ENCODE data around the gene AMBRA1.

The AMBRA1 gene, protein sequence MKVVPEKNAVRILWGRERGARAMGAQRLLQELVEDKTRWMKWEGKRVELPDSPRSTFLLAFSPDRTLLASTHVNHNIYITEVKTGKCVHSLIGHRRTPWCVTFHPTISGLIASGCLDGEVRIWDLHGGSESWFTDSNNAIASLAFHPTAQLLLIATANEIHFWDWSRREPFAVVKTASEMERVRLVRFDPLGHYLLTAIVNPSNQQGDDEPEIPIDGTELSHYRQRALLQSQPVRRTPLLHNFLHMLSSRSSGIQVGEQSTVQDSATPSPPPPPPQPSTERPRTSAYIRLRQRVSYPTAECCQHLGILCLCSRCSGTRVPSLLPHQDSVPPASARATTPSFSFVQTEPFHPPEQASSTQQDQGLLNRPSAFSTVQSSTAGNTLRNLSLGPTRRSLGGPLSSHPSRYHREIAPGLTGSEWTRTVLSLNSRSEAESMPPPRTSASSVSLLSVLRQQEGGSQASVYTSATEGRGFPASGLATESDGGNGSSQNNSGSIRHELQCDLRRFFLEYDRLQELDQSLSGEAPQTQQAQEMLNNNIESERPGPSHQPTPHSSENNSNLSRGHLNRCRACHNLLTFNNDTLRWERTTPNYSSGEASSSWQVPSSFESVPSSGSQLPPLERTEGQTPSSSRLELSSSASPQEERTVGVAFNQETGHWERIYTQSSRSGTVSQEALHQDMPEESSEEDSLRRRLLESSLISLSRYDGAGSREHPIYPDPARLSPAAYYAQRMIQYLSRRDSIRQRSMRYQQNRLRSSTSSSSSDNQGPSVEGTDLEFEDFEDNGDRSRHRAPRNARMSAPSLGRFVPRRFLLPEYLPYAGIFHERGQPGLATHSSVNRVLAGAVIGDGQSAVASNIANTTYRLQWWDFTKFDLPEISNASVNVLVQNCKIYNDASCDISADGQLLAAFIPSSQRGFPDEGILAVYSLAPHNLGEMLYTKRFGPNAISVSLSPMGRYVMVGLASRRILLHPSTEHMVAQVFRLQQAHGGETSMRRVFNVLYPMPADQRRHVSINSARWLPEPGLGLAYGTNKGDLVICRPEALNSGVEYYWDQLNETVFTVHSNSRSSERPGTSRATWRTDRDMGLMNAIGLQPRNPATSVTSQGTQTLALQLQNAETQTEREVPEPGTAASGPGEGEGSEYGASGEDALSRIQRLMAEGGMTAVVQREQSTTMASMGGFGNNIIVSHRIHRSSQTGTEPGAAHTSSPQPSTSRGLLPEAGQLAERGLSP (N-terminal part only)

DNA sequence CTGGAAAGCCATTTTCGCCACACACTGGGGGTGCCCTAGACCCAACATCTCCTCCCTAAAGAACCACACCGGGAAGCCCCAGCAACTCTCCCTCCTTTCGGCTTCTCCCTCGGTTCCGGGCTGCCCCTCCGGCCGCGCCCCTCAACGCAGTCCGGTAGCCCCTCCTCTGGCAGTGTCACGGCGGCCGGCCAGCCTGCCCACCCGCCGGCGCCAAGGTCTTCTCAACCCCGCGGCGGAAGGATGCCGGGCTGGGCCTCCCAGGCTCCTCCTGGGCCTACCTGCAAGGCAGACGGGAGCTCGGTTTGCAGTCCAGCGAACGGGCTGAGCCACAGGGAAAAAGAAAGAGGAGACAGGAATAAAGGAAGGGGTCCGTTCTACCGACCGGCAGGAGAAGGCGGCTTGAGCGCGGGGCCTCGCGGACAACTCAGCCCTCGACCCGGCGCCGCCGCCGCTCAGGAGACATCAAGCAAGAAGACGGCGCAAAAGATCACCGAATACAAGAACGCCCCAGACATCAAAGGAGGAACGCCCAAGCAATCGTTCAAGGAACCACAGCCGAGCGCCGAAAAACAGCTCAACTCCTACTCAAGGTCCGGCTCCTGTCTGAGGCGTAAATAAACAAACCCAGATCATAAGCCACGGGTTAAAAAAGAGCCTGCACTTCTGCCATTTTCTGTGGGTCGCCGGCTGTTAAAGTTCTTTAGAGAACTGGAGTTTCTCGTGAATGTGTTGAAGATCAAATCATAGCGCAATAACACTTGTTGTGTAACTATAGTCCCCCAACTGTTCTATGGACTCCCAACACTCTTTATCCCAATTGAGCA lies at the start of gene AMBRA1:
Gene AMBRA1, minus strand, starts transcription at position 474 of the 824 bp plus-strand sequence. CDS start 45,643 bp downstream, outside the sequence.
- peak; percentile 68 for DNase-seq

DNA sequence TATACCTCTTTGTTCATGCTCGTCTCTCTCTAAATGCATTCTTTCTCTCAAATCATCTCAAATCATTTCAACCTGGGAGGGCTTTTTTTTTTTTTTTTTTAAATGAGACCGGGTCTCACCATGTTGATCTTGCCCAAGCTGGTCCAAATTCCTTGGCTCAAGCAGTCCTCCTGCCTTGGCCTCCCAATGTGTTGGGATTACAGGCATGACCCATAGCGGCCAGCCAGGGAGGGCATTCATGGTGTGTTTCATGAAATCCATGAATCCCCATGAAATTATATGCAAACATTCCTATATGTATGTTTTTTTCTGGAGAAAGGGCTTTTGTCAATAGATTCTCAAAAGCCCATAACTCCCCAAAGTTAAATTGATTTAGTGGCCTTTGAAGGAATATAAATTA lies 49.7 kb upstream of the AMBRA1 start:
- no peak for DNase-seq

DNA sequence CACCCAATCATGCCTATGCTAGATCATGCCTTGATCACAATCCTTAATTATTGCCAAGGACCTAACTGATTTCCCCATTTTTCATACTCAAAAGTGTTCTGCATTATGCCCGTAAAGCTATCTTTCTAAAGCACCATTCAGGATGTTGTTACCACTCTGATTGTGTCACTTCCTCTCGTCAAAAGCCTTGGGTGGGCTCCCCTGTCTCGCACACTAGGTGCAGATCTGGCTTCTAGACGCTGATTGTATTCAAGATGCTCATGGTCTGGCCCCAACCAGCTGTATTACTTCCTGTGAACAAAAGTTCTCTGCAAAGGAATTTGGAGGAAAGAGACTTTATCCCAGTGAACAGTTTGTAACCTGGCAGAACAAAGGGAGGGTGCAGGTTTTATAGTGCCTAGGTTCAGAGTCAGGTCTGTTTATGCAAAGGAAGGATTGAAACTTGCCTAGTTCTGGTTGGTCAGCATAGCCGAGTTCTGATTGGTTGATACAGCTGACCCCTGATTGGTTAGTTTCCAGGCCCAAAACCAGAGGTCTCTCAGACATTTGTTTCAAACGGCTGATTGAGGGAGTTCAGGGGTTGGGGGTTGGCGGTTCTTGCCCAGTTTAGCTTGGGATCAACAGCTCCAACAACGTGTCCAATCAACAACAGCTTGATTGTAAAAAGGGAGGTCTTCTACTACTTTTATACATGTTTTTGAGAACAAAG lies 49.0 kb upstream of the AMBRA1 start:
- no peak for DNase-seq

DNA sequence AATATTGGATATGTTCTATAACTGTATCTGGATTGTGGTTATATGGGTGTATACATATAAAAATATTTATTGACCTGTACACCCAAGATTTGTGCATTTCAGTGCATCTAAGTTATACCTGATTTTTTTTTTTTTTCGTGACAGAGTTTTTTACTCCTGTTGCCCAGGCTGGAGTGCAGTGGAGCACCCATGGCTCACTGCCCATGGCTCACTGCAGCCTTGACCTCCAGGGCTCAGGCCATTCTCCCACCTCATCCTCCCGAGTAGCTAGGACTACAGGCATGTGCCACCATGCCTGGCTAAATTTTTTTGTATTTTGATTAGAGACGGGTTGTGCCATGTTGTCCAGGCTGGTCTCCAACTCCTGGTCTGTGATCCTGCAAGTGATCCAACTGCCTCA lies 47.8 kb upstream of the AMBRA1 start:
- no peak for DNase-seq

DNA sequence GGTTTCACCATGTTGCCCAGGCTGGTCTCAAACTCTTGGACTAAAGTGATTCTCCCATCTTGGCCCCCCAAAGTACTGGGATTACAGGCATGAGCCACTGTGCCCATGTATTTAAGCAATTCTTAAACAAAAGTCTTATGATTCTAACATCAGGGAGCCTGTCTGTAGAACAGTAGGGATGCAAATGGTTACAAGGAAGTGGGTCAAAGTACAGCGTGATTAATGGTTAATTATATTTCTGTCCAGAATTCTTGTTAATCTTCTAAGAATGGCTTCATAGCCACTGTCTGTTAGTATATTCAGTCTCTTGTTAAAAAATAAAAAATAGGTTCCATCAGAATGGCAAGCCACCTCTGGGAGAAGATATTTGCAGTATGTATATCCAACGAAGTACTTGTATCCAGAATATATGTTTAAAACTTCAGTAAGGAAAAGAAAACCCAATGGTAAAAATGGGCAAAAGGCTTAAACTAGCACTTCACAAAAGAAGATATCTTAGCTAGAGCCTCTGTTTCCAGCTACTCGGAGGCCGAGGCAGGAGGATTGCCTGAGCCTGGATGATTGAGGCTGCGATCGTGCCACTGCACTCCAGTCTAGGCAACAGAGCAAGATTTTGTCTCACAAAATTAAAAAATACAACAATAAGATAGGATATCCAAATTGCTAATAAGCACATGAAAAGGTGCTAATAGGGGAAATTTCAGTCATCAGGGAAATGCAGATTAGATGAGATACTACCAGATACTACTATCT lies 46.4 kb upstream of the AMBRA1 start:
- DNase-seq: no peak

DNA sequence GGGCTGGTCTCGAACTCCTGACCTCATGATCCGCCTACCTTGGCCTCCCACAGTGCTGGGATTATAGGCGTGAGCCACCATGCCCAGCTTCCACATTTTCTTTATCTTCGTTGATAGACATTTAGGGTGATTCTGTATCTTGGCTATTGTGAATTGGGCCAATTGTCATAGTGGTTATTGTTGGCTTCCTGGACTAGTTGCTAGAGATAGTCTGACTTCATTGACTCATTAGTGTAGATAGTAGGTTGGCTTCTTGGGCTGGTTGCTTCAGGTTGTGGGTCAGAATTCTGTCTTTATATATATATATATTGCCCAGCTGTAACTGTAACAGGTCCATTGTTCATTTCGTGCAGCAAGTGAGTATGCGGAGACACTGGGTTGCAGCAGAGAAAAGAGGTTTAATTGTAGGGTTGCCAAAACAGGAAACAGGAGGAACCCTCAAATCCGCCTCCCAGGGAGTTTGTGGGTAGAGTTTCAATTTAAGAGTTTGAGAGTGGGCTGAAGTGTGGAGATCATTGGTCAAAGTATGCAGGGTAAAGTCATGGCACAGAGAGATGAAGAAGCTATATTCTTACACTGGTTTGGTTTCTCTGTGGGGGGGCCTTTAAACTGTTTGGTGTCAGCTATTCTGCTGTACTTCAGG lies 45.5 kb upstream of the AMBRA1 start:
- no peak for DNase-seq

DNA sequence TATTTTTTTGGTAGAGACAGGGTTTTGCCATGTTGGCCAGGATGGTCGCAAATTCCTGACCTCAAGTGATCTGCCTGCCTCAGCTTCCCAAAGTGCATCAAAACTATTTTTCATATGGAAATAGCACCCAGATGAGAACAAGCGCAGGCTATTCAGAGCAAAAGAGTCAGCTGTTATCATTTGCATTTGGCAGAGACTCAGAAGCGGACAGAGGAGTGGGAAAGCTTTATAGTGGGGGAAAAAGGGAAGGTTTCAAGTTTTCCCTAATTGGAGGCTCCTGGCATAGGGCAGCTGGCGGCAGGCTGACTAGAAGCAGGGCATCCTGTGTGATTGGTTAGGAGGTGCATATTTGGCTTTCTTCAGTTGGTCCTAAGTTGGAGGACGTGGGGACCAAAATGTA lies 43.7 kb upstream of the AMBRA1 start:
- DNase-seq: no peak

DNA sequence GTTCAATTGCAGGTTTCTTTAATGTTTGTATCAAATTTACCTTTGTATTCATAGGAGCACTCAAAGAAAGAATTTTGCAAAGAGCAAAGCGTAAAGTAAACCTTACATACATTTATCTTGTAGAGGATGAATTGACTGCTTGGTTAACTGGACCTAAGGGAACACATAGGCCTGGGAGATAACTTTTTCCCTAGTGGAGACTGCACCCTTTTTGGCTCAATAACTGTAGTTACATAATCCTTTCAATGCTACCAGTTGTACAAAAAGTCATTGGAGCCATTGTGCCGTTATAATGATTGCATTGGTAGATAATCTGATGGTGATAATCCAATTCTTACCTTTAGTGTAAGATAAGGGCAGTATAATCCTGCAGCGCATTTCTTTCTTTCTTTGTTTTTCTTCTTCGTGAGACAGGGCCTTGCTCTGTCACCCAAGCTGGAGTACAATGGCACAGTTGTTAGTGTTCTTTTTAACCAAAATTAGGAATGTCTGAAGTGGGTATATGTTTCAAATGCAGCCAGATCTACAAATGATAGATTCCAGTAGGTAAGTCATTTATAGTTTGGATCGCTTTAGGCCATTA lies 41.8 kb upstream of the AMBRA1 start:
- no peak for DNase-seq

DNA sequence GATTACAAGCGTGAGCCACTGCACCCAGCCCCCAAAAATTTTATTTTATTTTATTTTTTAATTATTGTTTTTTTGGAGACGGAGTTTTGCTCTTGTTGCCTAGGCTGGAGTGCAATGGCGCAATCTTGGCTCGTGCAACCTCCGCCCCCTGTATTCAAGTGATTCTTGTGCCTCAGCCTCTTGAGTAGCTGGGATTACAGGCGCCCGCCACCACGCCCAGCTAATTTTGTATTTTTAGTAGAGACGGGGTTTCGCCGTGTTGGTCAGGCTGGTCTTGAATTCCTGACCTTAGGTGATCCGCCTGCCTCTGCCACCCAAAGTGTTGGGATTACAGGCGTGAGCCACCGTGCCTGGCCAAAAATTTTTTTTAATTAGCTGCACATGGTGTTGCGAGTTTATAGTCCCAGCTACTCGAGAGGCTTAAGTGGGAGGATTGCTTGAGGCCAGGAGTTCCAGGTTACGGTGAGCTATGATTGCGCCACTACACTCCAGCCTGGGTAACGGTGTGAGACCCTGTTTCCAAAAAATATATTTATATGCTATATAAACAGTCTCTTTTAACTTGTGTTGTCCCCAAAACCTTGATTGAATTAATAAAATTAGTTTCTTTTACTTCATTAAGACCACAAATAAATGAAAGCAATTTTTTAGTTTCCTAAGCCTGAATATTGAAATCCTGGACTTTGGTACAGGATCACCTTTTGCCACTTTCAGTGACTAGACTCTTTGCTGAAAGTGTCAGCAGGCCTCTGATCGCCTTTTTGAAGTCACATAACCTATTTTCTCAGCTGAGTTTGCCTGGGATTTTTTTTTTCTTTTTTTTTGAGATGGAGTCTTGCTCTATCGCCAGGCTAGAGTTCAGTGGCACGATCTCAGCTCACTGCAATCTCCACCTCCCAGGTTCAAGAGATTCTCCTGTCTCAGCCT lies 39.7 kb upstream of the AMBRA1 start:
- no peak for DNase-seq

DNA sequence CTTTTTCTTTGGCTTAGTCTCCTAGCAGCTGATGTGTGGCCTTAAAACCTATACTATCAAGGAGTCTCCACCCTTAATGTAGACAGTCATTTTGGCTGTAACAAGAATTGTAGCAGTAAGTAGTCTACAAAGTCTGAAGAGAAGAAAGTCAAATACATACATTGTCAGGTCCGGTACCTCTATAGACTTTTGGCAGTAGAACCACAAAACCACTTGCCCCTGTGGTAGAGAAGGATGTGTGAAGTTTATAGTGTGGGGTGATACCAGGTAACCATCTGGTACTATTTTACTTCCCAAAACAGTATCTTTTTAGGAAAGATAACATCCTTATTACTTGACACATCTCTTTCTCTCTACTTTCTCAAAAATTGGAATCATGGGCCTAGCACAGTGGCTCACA lies 38.7 kb upstream of the AMBRA1 start:
- no peak for DNase-seq

DNA sequence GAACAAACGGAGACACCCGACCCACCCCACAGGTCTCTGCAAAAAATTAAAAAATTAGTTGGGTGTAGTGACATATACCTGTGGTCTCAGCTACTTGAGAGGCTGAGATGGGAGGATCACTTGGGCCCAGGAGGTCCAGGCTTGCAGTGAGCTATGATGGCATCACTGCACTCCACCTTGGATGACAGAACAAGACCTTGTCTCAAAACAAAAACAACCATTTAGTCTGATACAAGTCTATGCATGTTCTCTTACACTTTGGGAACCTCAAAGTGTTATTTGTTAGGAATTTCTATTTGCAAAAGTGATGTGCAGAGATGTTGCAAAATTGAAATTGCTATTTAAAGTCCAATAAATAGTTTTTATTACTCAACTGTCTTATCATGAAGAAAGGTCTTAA lies 37.9 kb upstream of the AMBRA1 start:
- no peak for DNase-seq

DNA sequence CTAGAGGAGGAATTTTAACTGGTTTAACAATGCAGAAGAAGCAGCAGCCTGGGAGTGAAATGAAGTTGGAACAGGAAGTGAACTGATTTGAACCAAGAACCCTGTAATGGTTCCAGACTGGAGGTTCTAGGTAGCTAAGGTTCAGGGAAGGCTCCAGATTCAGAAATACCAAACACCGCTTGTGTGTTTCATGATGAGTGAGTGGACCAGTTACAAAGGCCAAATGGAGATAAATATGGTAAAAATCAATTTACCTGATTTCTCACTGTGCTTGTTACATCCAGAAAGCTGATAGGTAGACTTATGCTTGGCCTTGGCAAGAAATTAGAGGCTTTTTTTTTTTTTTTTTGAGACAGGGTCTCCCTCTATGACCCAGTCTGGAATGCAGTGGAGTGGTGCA lies 36.4 kb upstream of the AMBRA1 start:
- no peak for DNase-seq

DNA sequence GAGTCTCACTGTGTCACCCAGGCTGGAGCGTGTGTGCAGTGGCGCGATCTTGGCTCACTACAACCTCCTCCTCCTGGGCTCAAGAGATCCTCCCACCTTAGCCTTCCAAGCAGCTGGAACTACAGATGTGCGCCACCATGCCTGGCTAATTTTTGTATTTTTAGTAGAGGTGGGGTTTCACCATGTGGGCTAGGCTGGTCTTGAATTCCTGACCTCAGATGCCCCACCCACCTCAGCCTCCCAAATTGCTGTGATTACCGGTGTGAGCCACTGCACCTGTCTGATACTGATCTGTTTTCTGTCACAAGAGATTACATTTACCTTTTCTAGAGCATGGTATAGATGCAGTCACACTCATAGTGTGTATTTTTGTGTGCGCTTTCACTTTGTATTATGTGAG lies 35.1 kb upstream of the AMBRA1 start:
- no peak for DNase-seq

DNA sequence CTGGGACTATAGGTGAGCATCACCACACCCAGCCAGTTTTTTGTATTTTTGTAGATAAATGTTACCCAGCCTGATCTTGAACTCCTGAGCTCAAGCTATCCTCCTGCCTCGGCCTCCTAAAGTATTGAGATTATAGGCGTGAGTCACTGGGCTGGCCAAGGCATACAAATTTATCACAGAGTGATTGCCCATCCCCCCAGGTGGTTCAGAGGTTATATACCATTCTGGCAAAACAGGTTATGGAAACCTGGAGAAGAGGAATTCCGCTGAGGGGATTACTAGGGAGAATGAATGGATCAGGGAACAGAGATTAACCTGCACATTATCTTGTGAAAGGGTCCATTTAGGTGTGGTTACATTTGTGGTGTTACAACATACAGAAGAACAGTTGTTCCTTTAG lies 31.6 kb upstream of the AMBRA1 start:
- no peak for DNase-seq

DNA sequence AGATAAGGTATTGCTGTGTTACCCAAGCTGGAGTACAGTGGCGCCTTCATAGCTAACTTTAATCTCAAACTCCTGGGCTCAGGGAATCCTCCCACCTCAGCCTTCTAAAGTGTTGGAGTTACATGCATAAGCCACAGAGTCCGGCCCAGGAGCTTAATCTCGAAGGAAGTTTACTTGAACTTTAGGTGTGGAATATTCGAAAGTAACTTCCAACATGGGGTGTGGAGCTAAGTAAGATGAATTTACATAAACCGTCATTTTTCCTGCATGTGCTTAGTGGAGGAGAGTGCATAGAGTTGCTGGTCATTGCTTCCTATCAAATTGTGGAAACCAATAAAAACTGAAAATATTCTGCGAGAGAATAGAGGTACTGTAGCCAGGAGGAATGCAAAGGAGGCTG lies 25.0 kb upstream of the AMBRA1 start:
- DNase-seq: no peak

DNA sequence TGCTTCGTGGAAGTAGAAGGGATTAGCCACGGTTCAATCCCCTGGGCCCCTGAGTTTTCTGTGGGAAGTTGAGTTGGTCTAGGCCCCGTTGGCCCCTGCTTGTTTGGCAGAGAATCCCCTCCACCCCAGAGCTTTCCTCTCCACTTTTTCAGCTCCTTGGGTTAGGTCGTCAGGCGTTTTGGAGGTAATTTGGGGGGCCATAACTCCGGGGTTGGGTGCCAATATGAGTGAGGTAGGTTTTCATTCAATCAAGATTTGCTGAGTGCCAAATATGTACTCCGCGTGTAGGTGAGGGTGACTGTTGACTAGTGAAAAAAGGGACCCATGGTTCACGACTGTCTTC lies 24.1 kb upstream of the AMBRA1 start:
- no peak for DNase-seq

DNA sequence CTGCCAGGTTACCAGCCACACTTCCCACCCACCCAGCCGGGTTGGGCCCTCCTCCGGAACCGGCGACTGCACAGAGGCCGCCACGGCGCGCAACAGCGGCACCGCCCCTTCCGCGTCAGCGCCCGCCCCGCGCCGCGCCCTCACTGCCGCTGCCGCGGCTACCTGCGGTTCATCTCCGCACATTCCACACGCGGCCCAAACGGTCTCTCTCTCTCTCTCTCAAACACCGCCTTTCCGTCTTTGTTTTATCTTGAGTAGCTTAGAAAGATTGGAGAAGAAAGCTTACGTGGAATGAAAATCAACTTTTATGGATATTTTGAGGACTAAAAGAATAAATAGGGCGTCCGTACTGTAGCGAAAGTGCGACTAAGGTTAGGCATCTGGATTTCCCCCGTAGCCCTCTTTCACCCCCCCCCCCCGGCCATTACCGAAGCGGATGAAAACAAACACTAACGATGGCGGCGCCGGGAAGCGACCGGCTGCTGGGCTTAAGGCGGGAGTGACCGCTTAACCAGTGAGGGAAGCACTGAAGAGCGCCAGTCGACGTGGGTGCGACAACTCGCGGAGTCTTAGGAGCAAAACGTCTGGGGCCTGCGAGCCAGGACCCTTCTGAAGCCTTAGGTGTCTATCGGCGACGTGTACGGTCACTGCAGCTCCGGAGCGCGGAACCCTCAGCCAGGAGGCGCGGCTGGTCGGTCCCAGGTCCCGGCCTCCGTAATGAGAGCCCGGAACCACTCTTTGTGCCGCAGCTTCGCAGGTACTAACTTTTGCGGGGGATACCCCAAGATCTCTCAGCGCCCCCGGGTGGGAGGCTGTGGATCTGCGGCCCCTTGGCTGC lies 23.5 kb upstream of the AMBRA1 start, which contains the start of the genes ATG13 and HARBI1:
Gene ATG13, plus strand, starts transcription at position 420 of the 838 bp plus-strand sequence. CDS start 26,739 bp downstream, outside the sequence.
Gene HARBI1, minus strand, starts transcription at position 94 of the 838 bp plus-strand sequence. CDS start 990 bp downstream, outside the sequence.
- DNase-seq: peak; percentile 87
